ENCODE measurements around the gene CFAP54. TPM values are rescaled to one million over a fixed set of nuclear protein-coding genes. Genes with fewer than 3 reads are reported as not detected.
"Not testable (repeated sequence)": the region's sequence is repeated elsewhere in the genome, so short reads cannot be mapped to it uniquely, and the experiment has no call there.

CFAP54 gene
- under 1 TPM in 1 of 3 donors, not detected in 2; 0.13 TPM for polyA plus RNA-seq

- Mint-ChIP-seq H3K36me3 (no peaks in the 10 kb centered on the region), H3K4me3 (peak within 1 kb of the TSS; percentile 88 to 92 (median 90))
- DNase-seq, result peak; percentile 93 to 94 (median 94)
These were observed at the start of gene CFAP54 for GRCh38 chr12:96489392-96490056. TSS of gene CFAP54 (plus strand) at chr12:96489577. CDS start at chr12:96489610, 33 bp downstream.

GRCh38 chr12:96441816-96442215 lies 47.6 kb upstream of the CFAP54 start:
- H3K36me3 Mint-ChIP-seq, result peaks cover 0 to 5% (median 0%) of the 10 kb centered on the region in 3 donors
- peak; percentile 61 to 67 (median 65) for DNase-seq
- H3K9me3 Mint-ChIP-seq, result peaks cover 0 to 2% (median 0%) of the 10 kb centered on the region in 6 donors
- H3K27me3 Mint-ChIP-seq (ENCODE audit: low read depth in 3 of 3), result peaks cover 0 to 10% (median 2%) of the 10 kb centered on the region in 3 donors
- H3K27ac Mint-ChIP-seq, result peak overlapping the region; percentile 74 to 96 (median 88)
- H3K4me3 Mint-ChIP-seq, result peak overlapping the region; percentile 31 to 74 (median 39)
- H3K4me1 Mint-ChIP-seq, result peaks cover 56 to 63% of the 10 kb centered on the region in 2 donors

More at GRCh38 chr12:96489392-96490056, at the start of gene CFAP54:
- H3K4me1 Mint-ChIP-seq, result peaks cover 21 to 28% of the 10 kb centered on the region in 2 donors
- peak within 1 kb of the TSS; percentile 81 to 97 (median 94) for H3K27ac Mint-ChIP-seq
- no peaks in the 10 kb centered on the region for H3K9me3 Mint-ChIP-seq
- peaks cover 4 to 11% (median 8%) of the 10 kb centered on the region in 3 donors for H3K27me3 Mint-ChIP-seq (ENCODE audit: low read depth in 3 of 3)

- H3K27ac Mint-ChIP-seq, result peak overlapping the region; percentile 45 to 96 (median 84)
- peak overlapping the region; percentile 2 to 63 (median 9) for H3K4me3 Mint-ChIP-seq
- peaks cover 56 to 64% of the 10 kb centered on the region in 2 donors for H3K4me1 Mint-ChIP-seq
- peaks cover 0 to 2% (median 0%) of the 10 kb centered on the region in 6 donors for H3K9me3 Mint-ChIP-seq
- H3K27me3 Mint-ChIP-seq (ENCODE audit: low read depth in 3 of 3), result peaks cover 0 to 9% (median 0%) of the 10 kb centered on the region in 3 donors
- no peak for DNase-seq
- H3K36me3 Mint-ChIP-seq, result peaks cover 0 to 5% (median 0%) of the 10 kb centered on the region in 3 donors
These were observed 46.5 kb upstream of the CFAP54 start for GRCh38 chr12:96442906-96443305.

GRCh38 chr12:96444399-96444798 lies 45.0 kb upstream of the CFAP54 start:
- Mint-ChIP-seq H3K27me3 (ENCODE audit: low read depth in 3 of 3) (peaks cover 0 to 9% (median 0%) of the 10 kb centered on the region in 3 donors), H3K4me1 (peaks cover 53 to 64% of the 10 kb centered on the region in 2 donors), H3K27ac (peak overlapping the region; percentile 96 to 99 (median 98)), H3K36me3 (peaks cover 0 to 5% (median 0%) of the 10 kb centered on the region in 3 donors), H3K4me3 (peak overlapping the region in 1 of 5 donors; percentile 63), H3K9me3 (peaks cover 0 to 2% (median 0%) of the 10 kb centered on the region in 6 donors)
- DNase-seq, result no peak

GRCh38 chr12:96445691-96446583 lies 43.4 kb upstream of the CFAP54 start:
- peaks cover 0 to 8% (median 0%) of the 10 kb centered on the region in 3 donors for H3K36me3 Mint-ChIP-seq
- peak overlapping the region; percentile 96 to 99 (median 98) for H3K27ac Mint-ChIP-seq
- peak; percentile 83 to 88 (median 87) for DNase-seq
- peaks cover 0 to 9% (median 2%) of the 10 kb centered on the region in 3 donors for H3K27me3 Mint-ChIP-seq (ENCODE audit: low read depth in 3 of 3)
- peak overlapping the region; percentile 53 to 77 (median 71) for H3K4me3 Mint-ChIP-seq
- peaks cover 48 to 57% of the 10 kb centered on the region in 2 donors for H3K4me1 Mint-ChIP-seq
- H3K9me3 Mint-ChIP-seq, result peaks cover 0 to 2% (median 0%) of the 10 kb centered on the region in 6 donors

- Mint-ChIP-seq H3K9me3 (no peaks in the 10 kb centered on the region), H3K4me1 (peaks cover 35 to 44% of the 10 kb centered on the region in 2 donors), H3K36me3 (peaks cover 0 to 3% (median 0%) of the 10 kb centered on the region in 3 donors), H3K27ac (peak overlapping the region in 5 of 6 donors; percentile 11 to 99 (median 96)), H3K27me3 (ENCODE audit: low read depth in 3 of 3) (peaks cover 0 to 4% (median 2%) of the 10 kb centered on the region in 3 donors), H3K4me3 (no peak overlapping the region)
- DNase-seq, result no peak
These were observed 42.1 kb upstream of the CFAP54 start for GRCh38 chr12:96447256-96447655.

GRCh38 chr12:96448300-96448699 lies 41.1 kb upstream of the CFAP54 start:
- H3K27me3 Mint-ChIP-seq (ENCODE audit: low read depth in 3 of 3), result peaks cover 0 to 4% (median 2%) of the 10 kb centered on the region in 3 donors
- DNase-seq, result no peak
- peak overlapping the region in 5 of 6 donors; percentile 3 to 96 (median 62) for H3K27ac Mint-ChIP-seq
- peaks cover 29 to 33% of the 10 kb centered on the region in 2 donors for H3K4me1 Mint-ChIP-seq
- H3K4me3 Mint-ChIP-seq, result no peak overlapping the region
- peaks cover 0 to 3% (median 0%) of the 10 kb centered on the region in 3 donors for H3K36me3 Mint-ChIP-seq
- no peaks in the 10 kb centered on the region for H3K9me3 Mint-ChIP-seq

- Mint-ChIP-seq H3K4me1 (peaks cover 0 to 2% of the 10 kb centered on the region in 2 donors), H3K4me3 (no peak overlapping the region), H3K36me3 (peaks cover 0 to 3% (median 0%) of the 10 kb centered on the region in 3 donors), H3K9me3 (no peaks in the 10 kb centered on the region), H3K27ac (peak overlapping the region; percentile 1 to 71 (median 44)), H3K27me3 (ENCODE audit: low read depth in 3 of 3) (peaks cover 0 to 2% (median 2%) of the 10 kb centered on the region in 3 donors)
- no peak for DNase-seq
These were observed 37.0 kb upstream of the CFAP54 start for GRCh38 chr12:96452261-96452922.

- H3K9me3 Mint-ChIP-seq, result no peaks in the 10 kb centered on the region
- peaks cover 0 to 1% of the 10 kb centered on the region in 2 donors for H3K4me1 Mint-ChIP-seq
- peak overlapping the region in 3 of 6 donors; percentile 25 to 85 (median 27) for H3K27ac Mint-ChIP-seq
- peaks cover 0 to 2% (median 2%) of the 10 kb centered on the region in 3 donors for H3K27me3 Mint-ChIP-seq (ENCODE audit: low read depth in 3 of 3)
- no peak overlapping the region for H3K4me3 Mint-ChIP-seq
- DNase-seq, result no peak
- peaks cover 0 to 3% (median 0%) of the 10 kb centered on the region in 3 donors for H3K36me3 Mint-ChIP-seq
These were observed 35.0 kb upstream of the CFAP54 start for GRCh38 chr12:96454396-96454795.

- DNase-seq, result no peak
- no peaks in the 10 kb centered on the region for H3K36me3 Mint-ChIP-seq
- peaks cover 0 to 2% (median 0%) of the 10 kb centered on the region in 3 donors for H3K27me3 Mint-ChIP-seq (ENCODE audit: low read depth in 3 of 3)
- H3K27ac Mint-ChIP-seq, result peak overlapping the region in 5 of 6 donors; percentile 8 to 80 (median 67)
- H3K9me3 Mint-ChIP-seq, result no peaks in the 10 kb centered on the region
- H3K4me3 Mint-ChIP-seq, result no peak overlapping the region
- H3K4me1 Mint-ChIP-seq, result peaks cover 0 to 1% of the 10 kb centered on the region in 2 donors
These were observed 33.0 kb upstream of the CFAP54 start for GRCh38 chr12:96456265-96456974.

GRCh38 chr12:96457191-96457930 lies 32.0 kb upstream of the CFAP54 start:
- H3K27ac Mint-ChIP-seq, result peak overlapping the region in 2 of 6 donors; percentile 16 to 31
- no peaks in the 10 kb centered on the region for H3K9me3 Mint-ChIP-seq

GRCh38 chr12:96459281-96459680 lies 30.1 kb upstream of the CFAP54 start:
- not testable (repeated sequence) for DNase-seq; H3K4me1 Mint-ChIP-seq; H3K27me3 Mint-ChIP-seq (ENCODE audit: low read depth in 3 of 3); H3K27ac Mint-ChIP-seq; H3K9me3 Mint-ChIP-seq; H3K36me3 Mint-ChIP-seq; H3K4me3 Mint-ChIP-seq

More at GRCh38 chr12:96457191-96457930, 32.0 kb upstream of the CFAP54 start:
- Mint-ChIP-seq H3K4me1 (peaks cover 0 to 1% of the 10 kb centered on the region in 2 donors), H3K4me3 (no peak overlapping the region), H3K27me3 (ENCODE audit: low read depth in 3 of 3) (peaks cover 0 to 2% (median 0%) of the 10 kb centered on the region in 3 donors), H3K36me3 (no peaks in the 10 kb centered on the region)
- no peak for DNase-seq
